Ishikawa (cell line): ENCODE measurements around the gene MUC5B.

Source experiments
- CEBPB ChIP-seq: IDR thresholded peaks from 2 replicates; pipeline ENCODE4 v1.6.1; 2012
- CREB1 ChIP-seq: IDR thresholded peaks from 2 replicates; pipeline ENCODE4 v1.6.1; 2012; ENCODE audit warnings: low read depth
- EGR1 ChIP-seq: IDR thresholded peaks from 2 replicates; pipeline ENCODE4 v1.6.1; 2012
- EP300 ChIP-seq: IDR thresholded peaks from 2 replicates; pipeline ENCODE4 v1.6.1; 2012; ENCODE audit warnings: borderline replicate concordance
- FOXM1 ChIP-seq: IDR thresholded peaks from 2 replicates; pipeline ENCODE4 v1.6.1; 2012; ENCODE audit warnings: low read depth, borderline replicate concordance
- NFIC ChIP-seq: IDR thresholded peaks from 2 replicates; pipeline ENCODE4 v1.6.1; 2012
- RAD21 ChIP-seq: IDR thresholded peaks from 2 replicates; pipeline ENCODE4 v1.6.1; 2012; ENCODE audit warnings: low read depth
- TAF1 ChIP-seq: IDR thresholded peaks from 2 replicates; pipeline ENCODE4 v1.6.1; 2012; ENCODE audit warnings: low read depth, mild to moderate bottlenecking
- TCF12 ChIP-seq: IDR thresholded peaks from 2 replicates; pipeline ENCODE4 v1.6.1; 2012; ENCODE audit warnings: low read depth
- TEAD4 ChIP-seq: IDR thresholded peaks from 2 replicates; pipeline ENCODE4 v1.6.1; 2012
- YY1 ChIP-seq: IDR thresholded peaks from 2 replicates; pipeline ENCODE4 v1.6.1; 2012; ENCODE audit warnings: low read depth
- ZBTB7A ChIP-seq: IDR thresholded peaks from 2 replicates; pipeline ENCODE4 v1.6.1; 2012; ENCODE audit warnings: low read depth
- TF ChIP-seq, protein P1 (sequence below): IDR thresholded peaks from 2 replicates; pipeline ENCODE4 v1.6.1; 2012
- TF ChIP-seq, protein P2 (sequence below): IDR thresholded peaks from 2 replicates; pipeline ENCODE4 v1.6.1; 2012
- TF ChIP-seq, protein P3 (sequence below): IDR thresholded peaks from 2 replicates; pipeline ENCODE4 v1.6.1; 2012; ENCODE audit warnings: low read depth, mild to moderate bottlenecking

MUC5B gene

DNA sequence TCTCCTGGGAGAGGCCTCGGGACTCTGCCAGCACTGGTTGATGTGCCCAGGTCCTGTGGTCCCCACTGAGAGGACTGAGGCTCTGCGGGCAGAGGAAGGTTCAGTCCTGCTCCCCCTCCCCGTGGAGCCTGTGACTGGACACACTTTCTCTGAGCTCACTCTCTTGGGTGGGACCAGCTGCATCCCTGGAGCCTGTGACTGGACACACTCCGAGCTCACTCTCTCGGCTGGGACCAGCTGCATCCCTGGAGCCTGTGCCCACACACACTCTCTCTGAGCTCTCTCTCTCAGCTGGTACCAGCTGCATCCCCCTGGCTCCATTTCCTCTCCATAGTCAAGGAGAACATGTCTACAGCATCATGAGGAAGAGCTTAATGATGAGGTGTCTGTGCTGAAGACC is 47.1 kb downstream of the MUC5B start:
- TF ChIP-seq FOXM1, result no peak
- TF ChIP-seq ZBTB7A, result no peak
- TF ChIP-seq TCF12, result no peak
- no peak for TF ChIP-seq EGR1
- no peak for TF ChIP-seq RAD21
- TF ChIP-seq, protein P1, sequence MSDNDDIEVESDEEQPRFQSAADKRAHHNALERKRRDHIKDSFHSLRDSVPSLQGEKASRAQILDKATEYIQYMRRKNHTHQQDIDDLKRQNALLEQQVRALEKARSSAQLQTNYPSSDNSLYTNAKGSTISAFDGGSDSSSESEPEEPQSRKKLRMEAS, result no peak
- no peak for TF ChIP-seq TAF1
- no peak for TF ChIP-seq NFIC
- TF ChIP-seq TEAD4, result no peak
- TF ChIP-seq CREB1, result no peak
- no peak for TF ChIP-seq YY1
- TF ChIP-seq, protein P2, sequence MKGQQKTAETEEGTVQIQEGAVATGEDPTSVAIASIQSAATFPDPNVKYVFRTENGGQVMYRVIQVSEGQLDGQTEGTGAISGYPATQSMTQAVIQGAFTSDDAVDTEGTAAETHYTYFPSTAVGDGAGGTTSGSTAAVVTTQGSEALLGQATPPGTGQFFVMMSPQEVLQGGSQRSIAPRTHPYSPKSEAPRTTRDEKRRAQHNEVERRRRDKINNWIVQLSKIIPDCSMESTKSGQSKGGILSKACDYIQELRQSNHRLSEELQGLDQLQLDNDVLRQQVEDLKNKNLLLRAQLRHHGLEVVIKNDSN, result no peak
- TF ChIP-seq EP300, result no peak
- TF ChIP-seq, protein P3, sequence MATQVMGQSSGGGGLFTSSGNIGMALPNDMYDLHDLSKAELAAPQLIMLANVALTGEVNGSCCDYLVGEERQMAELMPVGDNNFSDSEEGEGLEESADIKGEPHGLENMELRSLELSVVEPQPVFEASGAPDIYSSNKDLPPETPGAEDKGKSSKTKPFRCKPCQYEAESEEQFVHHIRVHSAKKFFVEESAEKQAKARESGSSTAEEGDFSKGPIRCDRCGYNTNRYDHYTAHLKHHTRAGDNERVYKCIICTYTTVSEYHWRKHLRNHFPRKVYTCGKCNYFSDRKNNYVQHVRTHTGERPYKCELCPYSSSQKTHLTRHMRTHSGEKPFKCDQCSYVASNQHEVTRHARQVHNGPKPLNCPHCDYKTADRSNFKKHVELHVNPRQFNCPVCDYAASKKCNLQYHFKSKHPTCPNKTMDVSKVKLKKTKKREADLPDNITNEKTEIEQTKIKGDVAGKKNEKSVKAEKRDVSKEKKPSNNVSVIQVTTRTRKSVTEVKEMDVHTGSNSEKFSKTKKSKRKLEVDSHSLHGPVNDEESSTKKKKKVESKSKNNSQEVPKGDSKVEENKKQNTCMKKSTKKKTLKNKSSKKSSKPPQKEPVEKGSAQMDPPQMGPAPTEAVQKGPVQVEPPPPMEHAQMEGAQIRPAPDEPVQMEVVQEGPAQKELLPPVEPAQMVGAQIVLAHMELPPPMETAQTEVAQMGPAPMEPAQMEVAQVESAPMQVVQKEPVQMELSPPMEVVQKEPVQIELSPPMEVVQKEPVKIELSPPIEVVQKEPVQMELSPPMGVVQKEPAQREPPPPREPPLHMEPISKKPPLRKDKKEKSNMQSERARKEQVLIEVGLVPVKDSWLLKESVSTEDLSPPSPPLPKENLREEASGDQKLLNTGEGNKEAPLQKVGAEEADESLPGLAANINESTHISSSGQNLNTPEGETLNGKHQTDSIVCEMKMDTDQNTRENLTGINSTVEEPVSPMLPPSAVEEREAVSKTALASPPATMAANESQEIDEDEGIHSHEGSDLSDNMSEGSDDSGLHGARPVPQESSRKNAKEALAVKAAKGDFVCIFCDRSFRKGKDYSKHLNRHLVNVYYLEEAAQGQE, result no peak
- TF ChIP-seq CEBPB, result no peak

DNA sequence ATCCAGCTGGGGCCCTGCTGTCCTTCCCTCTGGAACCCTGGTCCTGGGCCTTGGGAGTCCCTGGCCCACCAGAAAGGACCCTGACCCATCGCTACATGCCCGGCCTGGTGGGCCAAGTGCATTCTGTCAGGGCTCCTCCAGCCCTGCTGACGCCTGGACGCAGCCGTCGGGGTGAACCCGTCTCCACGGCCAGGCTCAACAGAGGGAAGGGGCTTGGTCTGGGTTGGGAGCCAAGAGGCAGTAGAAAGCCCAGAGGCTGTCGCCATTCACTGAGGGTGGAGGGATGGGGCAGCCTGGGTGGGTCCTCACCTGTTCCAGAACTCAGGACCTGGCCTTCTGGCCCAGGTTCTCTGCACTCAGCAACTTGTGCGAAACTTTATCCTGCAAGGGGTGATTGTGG is 47.6 kb downstream of the MUC5B start:
- TF ChIP-seq EP300 (no peak), TAF1 (no peak), NFIC (no peak), ZBTB7A (no peak), EGR1 (no peak)

DNA sequence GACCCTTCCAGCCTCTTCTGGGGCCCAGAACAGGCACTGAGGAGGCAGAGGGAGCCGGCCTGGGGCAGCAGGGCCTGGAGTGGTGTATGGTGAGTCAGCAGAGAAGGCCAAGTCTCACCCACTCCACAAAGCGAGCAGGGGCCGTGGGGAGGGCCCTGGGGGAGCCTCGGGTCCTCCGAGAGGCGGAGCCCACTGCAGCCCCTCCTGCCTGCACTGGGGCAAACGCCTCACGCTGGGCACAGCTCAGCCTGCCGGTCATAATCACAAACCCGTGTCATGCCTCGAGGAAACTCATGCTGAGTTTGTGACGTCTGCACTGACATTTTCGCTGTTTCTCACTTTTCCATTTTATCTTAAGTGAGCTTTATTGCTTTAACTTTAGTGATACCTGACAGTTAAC is 48.1 kb downstream of the MUC5B start:
- TF ChIP-seq ZBTB7A, result peak; percentile 54
- TF ChIP-seq NFIC, result no peak
- no peak for TF ChIP-seq RAD21
- TF ChIP-seq, protein P1, result peak; percentile 81

DNA sequence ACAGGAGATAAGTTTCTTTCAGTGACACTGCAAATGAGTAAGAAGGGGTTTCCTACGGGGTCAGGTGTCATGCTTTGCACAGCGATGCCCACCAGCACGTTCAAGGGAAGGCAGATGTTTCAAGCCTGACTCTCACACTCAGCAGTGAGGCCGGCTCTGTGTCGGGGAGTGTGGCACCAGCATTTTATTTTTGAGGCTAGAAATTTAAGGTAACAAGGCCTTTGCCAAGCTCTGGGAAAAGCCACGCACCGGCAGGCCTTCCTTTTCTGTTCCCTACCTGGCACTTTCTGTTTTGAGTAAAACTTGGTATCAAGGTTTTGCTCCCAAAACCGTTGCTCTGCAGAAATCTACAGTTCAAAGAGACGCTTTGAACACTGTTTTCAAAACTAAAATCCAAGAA is 48.5 kb downstream of the MUC5B start:
- TF ChIP-seq, protein P3, result no peak
- TF ChIP-seq TEAD4 (no peak), TAF1 (no peak), YY1 (no peak)
- TF ChIP-seq, protein P1, result peak; percentile 3

DNA sequence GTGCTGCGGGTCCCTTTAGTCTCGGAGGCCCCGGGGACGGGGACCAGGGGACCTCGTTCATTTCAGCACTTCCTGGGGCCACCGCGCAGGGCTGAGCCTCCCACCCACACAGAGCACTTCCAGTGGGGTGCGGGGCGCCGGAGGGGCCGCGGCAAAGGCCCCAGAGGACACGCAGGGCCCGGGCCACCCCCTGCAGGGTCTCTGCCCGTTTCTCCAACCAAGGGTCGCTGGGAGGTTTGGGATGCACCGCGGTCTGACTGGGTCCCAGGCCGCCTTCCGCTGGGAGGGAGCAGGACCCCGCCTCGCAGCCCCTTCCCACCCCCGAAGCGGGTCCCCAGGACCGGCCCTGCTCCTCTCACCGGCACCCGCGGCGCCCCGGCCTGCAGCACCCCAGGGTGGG is 49.1 kb downstream of the MUC5B start:
- no peak for TF ChIP-seq CEBPB
- TF ChIP-seq NFIC, result no peak
- TF ChIP-seq EGR1, result no peak
- TF ChIP-seq TAF1, result no peak
- TF ChIP-seq, protein P3, result no peak
- no peak for TF ChIP-seq TEAD4
- TF ChIP-seq EP300, result no peak
- no peak for TF ChIP-seq ZBTB7A
- no peak for TF ChIP-seq CREB1
- TF ChIP-seq, protein P2, result no peak
- no peak for TF ChIP-seq TCF12
- TF ChIP-seq, protein P1, result no peak
- TF ChIP-seq YY1, result no peak
- TF ChIP-seq FOXM1, result no peak
